Panc1 (cell line): ENCODE results near the gene ITK. TPM values are rescaled to one million over a fixed set of nuclear protein-coding genes. Genes with fewer than 3 reads are reported as not detected.

Experiments
- ATAC-seq: fragments of 200-7000 bp; cut with Tn5 transposase; 2 replicates; pipeline ENCODE4 v1.9.1; 2020; ENCODE audit warnings: mild to moderate bottlenecking, moderate library complexity
- BruUV-seq: library from RNA; stranded (reverse); fragments of 400-500 nt; replicated peaks from 2 replicates; lab custom pipeline; 2021; lab: Mats Ljungman, UMichigan
- CTCF ChIA-PET: fragments of 300-600 bp; sonication (Branson Sonifier 250); formaldehyde crosslinking; loops from one replicate; lab custom pipeline; 2022; ENCODE audit warnings: antibody characterized with exemption; lab: Charles Lee
- POLR2A ChIA-PET: fragments of 300-600 bp; sonication (Branson Sonifier 250); formaldehyde crosslinking; loops from one replicate; lab custom pipeline; 2022; ENCODE audit warnings: antibody characterized with exemption; lab: Charles Lee
- DNase-seq: peaks from one replicate; pipeline ENCODE4 v3.0.0-alpha.2; 2010; ENCODE audit warnings: low read depth, low spot score
- H3K27ac ChIP-seq: 2 replicates; pipeline ENCODE4 v1.5.1; 2011; ENCODE audit warnings: mild to moderate bottlenecking, low read length, inconsistent platforms
- H3K27me3 ChIP-seq: fragments of 200-500 bp; sonication (Bioruptor generic); 2 replicates; pipeline ENCODE4 v1.6.0; 2014; ENCODE audit warnings: low read length, inconsistent platforms; ENCODE audit not compliant: control insufficient read depth, insufficient read depth
- H3K36me3 ChIP-seq: fragments of 200-500 bp; sonication (Bioruptor generic); 2 replicates; pipeline ENCODE4 v1.5.1; 2014; ENCODE audit warnings: inconsistent platforms, mild to moderate bottlenecking, low read length, moderate library complexity; ENCODE audit not compliant: control insufficient read depth, insufficient read depth
- H3K4me1 ChIP-seq: 2 replicates; pipeline ENCODE4 v1.5.1; 2011; ENCODE audit warnings: inconsistent platforms, mild to moderate bottlenecking, low read length, moderate library complexity; ENCODE audit not compliant: control insufficient read depth, insufficient read depth
- H3K4me3 ChIP-seq, 2 experiments: 2 replicates each; pipeline ENCODE4 v1.5.1; 2011 to 2012; ENCODE audit warnings: low read depth in 2 of 2, low read length in 2 of 2, mild to moderate bottlenecking in 2 of 2, inconsistent platforms in 1 of 2, moderate library complexity in 1 of 2
- H3K9me3 ChIP-seq: fragments of 200-500 bp; sonication (Bioruptor generic); 2 replicates; pipeline ENCODE4 v1.5.1; 2014; ENCODE audit warnings: low read depth, mild to moderate bottlenecking, inconsistent platforms, low read length, moderate library complexity; ENCODE audit not compliant: control insufficient read depth, insufficient read depth
- POLR2AphosphoS5 ChIP-seq: IDR thresholded peaks from 2 replicates; pipeline ENCODE4 v1.6.1; 2012; ENCODE audit warnings: mild to moderate bottlenecking, low read depth, low read length, moderate library complexity
- SIN3A ChIP-seq: IDR thresholded peaks from 2 replicates; pipeline ENCODE4 v1.6.1; 2012; ENCODE audit warnings: low read depth, mild to moderate bottlenecking, low read length, moderate library complexity, borderline replicate concordance; ENCODE audit not compliant: insufficient read depth
- TCF7L2 ChIP-seq: IDR thresholded peaks from 2 replicates; pipeline ENCODE4 v1.6.1; 2011; ENCODE audit warnings: mild to moderate bottlenecking, low read depth, low read length, inconsistent platforms
- in situ Hi-C: cut with HindIII; loops from 2 replicates; pipeline ENCODE4 v1.10.0; 2016; ENCODE audit warnings: low sequenced_read_pairs, low pct_unique_long_range_greater_than_20kb
- intact Hi-C: fragments of 100-400 bp; cut with micrococcal nuclease; formaldehyde crosslinking; loops from one replicate; pipeline ENCODE4 v1.10.0; 2022; ENCODE audit not compliant: unreplicated experiment
- total RNA-seq: library from RNA; stranded (reverse); gene quantifications from one replicate; pipeline ENCODE4 v1.2.1, GENCODE V29; 2021; ENCODE audit not compliant: unreplicated experiment
- TF ChIP-seq, protein P1 (sequence below), 2 experiments: IDR thresholded peaks; 2 replicates each; pipeline ENCODE4 v1.6.1; 2011 to 2012; ENCODE audit warnings: low read depth in 2 of 2, control low read depth in 1 of 2, low read length in 1 of 2, mild to moderate bottlenecking in 1 of 2, moderate library complexity in 1 of 2; ENCODE audit not compliant: insufficient read depth in 1 of 2
- TF ChIP-seq, protein P2 (sequence below): fragments of 450-650 bp; IDR thresholded peaks from 2 replicates; pipeline ENCODE4 v1.5.1; 2017; ENCODE audit warnings: mild to moderate bottlenecking

Gene ITK
- total RNA-seq, 1 experiment from 2014 or later = 0.26 TPM

DNA sequence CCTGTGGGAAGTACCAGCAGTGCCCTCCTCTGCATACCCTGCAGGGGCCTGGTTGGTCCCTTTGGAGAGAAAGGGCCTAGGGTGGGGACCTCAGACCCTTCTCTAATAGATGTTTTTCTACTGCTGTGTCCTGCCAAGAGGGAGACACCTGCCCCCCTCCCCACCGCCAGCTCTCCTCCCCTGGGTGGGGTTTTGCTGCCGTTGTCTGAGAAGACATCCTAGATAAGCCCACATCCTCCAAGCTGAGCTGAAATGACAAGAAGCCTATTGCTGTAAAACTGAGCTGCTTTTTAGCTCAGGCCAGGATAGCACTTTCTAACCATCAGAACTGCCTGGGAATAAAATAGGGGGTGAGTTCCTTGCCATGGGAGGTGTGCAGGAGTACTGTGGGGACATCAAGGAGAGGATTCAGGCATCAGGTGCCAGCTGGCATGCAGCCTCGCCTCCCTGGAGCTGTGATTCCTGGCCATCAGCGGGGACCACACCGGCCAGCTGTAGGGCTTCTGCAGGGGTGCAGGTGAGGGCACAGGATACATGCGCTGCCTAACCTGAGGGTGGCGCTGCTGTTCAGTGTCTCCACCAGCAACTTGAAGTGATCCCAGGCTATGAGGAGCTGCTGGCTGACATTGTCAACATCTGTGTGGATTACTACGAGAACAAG is 123.2 kb downstream of the ITK start:
- H3K27me3 ChIP-seq = no peaks in the 10 kb centered on the region
- no peaks in the 10 kb centered on the region for H3K36me3 ChIP-seq
- ChIA-PET CTCF (interaction anchor here (0.6 kb wide), 2 partner anchors 20 to 1006 kb away, joined by 4 to 6 read pairs; no protein-coding TSS in a partner anchor), POLR2A (no interaction called here)
- in situ Hi-C loops (no loop called here), intact Hi-C loops (no loop called here)
- no peak for DNase-seq
- no peaks in the 10 kb centered on the region for H3K4me1 ChIP-seq
- no peak overlapping the region for H3K4me3 ChIP-seq
- TF ChIP-seq, protein P1, sequence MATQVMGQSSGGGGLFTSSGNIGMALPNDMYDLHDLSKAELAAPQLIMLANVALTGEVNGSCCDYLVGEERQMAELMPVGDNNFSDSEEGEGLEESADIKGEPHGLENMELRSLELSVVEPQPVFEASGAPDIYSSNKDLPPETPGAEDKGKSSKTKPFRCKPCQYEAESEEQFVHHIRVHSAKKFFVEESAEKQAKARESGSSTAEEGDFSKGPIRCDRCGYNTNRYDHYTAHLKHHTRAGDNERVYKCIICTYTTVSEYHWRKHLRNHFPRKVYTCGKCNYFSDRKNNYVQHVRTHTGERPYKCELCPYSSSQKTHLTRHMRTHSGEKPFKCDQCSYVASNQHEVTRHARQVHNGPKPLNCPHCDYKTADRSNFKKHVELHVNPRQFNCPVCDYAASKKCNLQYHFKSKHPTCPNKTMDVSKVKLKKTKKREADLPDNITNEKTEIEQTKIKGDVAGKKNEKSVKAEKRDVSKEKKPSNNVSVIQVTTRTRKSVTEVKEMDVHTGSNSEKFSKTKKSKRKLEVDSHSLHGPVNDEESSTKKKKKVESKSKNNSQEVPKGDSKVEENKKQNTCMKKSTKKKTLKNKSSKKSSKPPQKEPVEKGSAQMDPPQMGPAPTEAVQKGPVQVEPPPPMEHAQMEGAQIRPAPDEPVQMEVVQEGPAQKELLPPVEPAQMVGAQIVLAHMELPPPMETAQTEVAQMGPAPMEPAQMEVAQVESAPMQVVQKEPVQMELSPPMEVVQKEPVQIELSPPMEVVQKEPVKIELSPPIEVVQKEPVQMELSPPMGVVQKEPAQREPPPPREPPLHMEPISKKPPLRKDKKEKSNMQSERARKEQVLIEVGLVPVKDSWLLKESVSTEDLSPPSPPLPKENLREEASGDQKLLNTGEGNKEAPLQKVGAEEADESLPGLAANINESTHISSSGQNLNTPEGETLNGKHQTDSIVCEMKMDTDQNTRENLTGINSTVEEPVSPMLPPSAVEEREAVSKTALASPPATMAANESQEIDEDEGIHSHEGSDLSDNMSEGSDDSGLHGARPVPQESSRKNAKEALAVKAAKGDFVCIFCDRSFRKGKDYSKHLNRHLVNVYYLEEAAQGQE (IDR thresholded peaks at IDR 0.05; ENCODE audit: insufficient read depth in 1 of 2, low read depth in 2 of 2, low read length in 1 of 2) = no peak
- TF ChIP-seq SIN3A = no peak
- TF ChIP-seq TCF7L2 = no peak
- TF ChIP-seq POLR2AphosphoS5 = no peak
- TF ChIP-seq, protein P2, sequence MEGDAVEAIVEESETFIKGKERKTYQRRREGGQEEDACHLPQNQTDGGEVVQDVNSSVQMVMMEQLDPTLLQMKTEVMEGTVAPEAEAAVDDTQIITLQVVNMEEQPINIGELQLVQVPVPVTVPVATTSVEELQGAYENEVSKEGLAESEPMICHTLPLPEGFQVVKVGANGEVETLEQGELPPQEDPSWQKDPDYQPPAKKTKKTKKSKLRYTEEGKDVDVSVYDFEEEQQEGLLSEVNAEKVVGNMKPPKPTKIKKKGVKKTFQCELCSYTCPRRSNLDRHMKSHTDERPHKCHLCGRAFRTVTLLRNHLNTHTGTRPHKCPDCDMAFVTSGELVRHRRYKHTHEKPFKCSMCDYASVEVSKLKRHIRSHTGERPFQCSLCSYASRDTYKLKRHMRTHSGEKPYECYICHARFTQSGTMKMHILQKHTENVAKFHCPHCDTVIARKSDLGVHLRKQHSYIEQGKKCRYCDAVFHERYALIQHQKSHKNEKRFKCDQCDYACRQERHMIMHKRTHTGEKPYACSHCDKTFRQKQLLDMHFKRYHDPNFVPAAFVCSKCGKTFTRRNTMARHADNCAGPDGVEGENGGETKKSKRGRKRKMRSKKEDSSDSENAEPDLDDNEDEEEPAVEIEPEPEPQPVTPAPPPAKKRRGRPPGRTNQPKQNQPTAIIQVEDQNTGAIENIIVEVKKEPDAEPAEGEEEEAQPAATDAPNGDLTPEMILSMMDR = peak; percentile 38
- H3K9me3 ChIP-seq = no peaks in the 10 kb centered on the region
- H3K27ac ChIP-seq = no peak overlapping the region
- no TSS peak for BruUV-seq
- ATAC-seq = peak; percentile 58

Other genes starting within 250 kb of the ITK start
- gene TIMD4, start 217.6 kb upstream of the ITK start, total RNA-seq = not detected
- 0.36 TPM for gene HAVCR1, start 121.7 kb upstream of the ITK start, total RNA-seq
- gene HAVCR2, start 71.8 kb upstream of the ITK start, total RNA-seq = not detected
- 9.9 TPM for gene MED7, start 38.0 kb upstream of the ITK start, total RNA-seq
- gene GARIN3, start 14.6 kb upstream of the ITK start, total RNA-seq = not detected
- 0.80 TPM for gene CYFIP2, start 85.3 kb downstream of the ITK start, total RNA-seq